Astrocyte (in vitro differentiated cells and primary cell): ENCODE results near the gene KRTAP4-11.

Experiments used
- EZH2 ChIP-seq: IDR thresholded peaks from 2 replicates; pipeline ENCODE4 v1.6.1; 2012; ENCODE audit warnings: mild to moderate bottlenecking, low read length, inconsistent platforms; ENCODE audit not compliant: insufficient read depth
- TF ChIP-seq, protein P1 (sequence below): IDR thresholded peaks from 2 replicates; pipeline ENCODE4 v1.5.1; 2011; ENCODE audit warnings: low read depth, mild to moderate bottlenecking, inconsistent platforms, low read length, moderate library complexity; ENCODE audit not compliant: insufficient read depth

DNA sequence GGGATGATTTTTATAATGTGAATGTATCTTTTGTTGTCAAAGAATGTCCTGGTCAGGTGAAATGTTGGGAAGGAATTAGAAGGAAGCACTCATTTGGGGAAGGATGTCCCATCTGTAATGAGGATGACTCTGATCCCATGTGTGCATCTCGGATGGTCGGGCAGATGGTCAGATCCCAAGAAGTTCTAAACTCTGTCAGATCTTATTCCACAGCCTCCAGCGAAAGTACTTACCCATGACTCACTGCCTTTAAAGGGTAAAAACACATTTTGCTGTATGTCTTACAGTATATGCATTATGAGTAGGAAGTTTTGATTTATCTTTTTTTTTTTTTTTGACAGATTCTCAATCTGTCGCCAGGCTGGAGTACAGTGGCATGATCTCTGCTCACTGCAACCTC is 548 bp upstream of the KRTAP4-11 start:
- TF ChIP-seq, protein P1, sequence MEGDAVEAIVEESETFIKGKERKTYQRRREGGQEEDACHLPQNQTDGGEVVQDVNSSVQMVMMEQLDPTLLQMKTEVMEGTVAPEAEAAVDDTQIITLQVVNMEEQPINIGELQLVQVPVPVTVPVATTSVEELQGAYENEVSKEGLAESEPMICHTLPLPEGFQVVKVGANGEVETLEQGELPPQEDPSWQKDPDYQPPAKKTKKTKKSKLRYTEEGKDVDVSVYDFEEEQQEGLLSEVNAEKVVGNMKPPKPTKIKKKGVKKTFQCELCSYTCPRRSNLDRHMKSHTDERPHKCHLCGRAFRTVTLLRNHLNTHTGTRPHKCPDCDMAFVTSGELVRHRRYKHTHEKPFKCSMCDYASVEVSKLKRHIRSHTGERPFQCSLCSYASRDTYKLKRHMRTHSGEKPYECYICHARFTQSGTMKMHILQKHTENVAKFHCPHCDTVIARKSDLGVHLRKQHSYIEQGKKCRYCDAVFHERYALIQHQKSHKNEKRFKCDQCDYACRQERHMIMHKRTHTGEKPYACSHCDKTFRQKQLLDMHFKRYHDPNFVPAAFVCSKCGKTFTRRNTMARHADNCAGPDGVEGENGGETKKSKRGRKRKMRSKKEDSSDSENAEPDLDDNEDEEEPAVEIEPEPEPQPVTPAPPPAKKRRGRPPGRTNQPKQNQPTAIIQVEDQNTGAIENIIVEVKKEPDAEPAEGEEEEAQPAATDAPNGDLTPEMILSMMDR, result no peak
- TF ChIP-seq EZH2, result no peak
